HCT116 (cell line): ENCODE results near the gene RALGAPA1.
A peak's percentile ranks its signal among the peaks of the same experiment; 100 is the strongest.

Source experiments
- CBX3 ChIP-seq: IDR thresholded peaks from 2 replicates; pipeline ENCODE4 v1.6.1; 2012; ENCODE audit warnings: low read depth
- CTCF ChIP-seq, 3 experiments: fragments of 200-600 bp in 1 of 3; sonication (generic) in 1 of 3; IDR thresholded peaks in 2 of 3; conservative IDR thresholded peaks in 1 of 3; 2 replicates each; pipeline ENCODE4 v1.5.1; 2012 to 2017; ENCODE audit warnings: low read depth in 2 of 3, low read length in 2 of 3, antibody characterized with exemption in 1 of 3, borderline replicate concordance in 1 of 3, control low read depth in 1 of 3, mild to moderate bottlenecking in 1 of 3, mixed read lengths in 1 of 3, mixed run types in 1 of 3, moderate library complexity in 1 of 3; ENCODE audit not compliant: insufficient read depth in 1 of 3
- EGR1 ChIP-seq: IDR thresholded peaks from 2 replicates; pipeline ENCODE4 v1.6.1; 2012; ENCODE audit warnings: low read depth
- EZH2phosphoT487 ChIP-seq: fragments of 200-600 bp; IDR thresholded peaks from 2 replicates; pipeline ENCODE4 v1.6.1; 2018; ENCODE audit warnings: antibody characterized with exemption, borderline replicate concordance
- FOSL1 ChIP-seq: IDR thresholded peaks from 2 replicates; pipeline ENCODE4 v1.6.1; 2012; ENCODE audit warnings: low read depth
- POLR2A ChIP-seq: IDR thresholded peaks from 2 replicates; pipeline ENCODE4 v1.7.0; 2011; ENCODE audit warnings: borderline replicate concordance; ENCODE audit not compliant: insufficient read depth, insufficient read length; ENCODE audit errors: extremely low read depth
- TCF7L2 ChIP-seq: IDR thresholded peaks from 2 replicates; pipeline ENCODE4 v1.7.0; 2011; ENCODE audit warnings: borderline replicate concordance, inconsistent platforms; ENCODE audit not compliant: insufficient read depth, insufficient read length; ENCODE audit errors: extremely low read depth
- ZNF274 ChIP-seq: fragments of 200-500 bp; sonication (Bioruptor generic); IDR thresholded peaks from 2 replicates; pipeline ENCODE4 v1.6.1; 2014; ENCODE audit warnings: mild to moderate bottlenecking, low read depth, low read length, inconsistent platforms

GRCh38 chr14:35814371-35815005 lies 5.4 kb upstream of the RALGAPA1 start:
- TF ChIP-seq CTCF (IDR thresholded peaks at IDR 0.05 in 2 of 3, conservative IDR thresholded peaks at IDR 0.05 in 1 of 3; ENCODE audit: borderline replicate concordance in 1 of 3, insufficient read depth in 1 of 3, low read depth in 2 of 3, low read length in 2 of 3), result peak; percentile 24 to 86 (median 79); a peak in 5 of 6 replicates
- no peak for TF ChIP-seq FOSL1
- TF ChIP-seq EZH2phosphoT487, result no peak
- no peak for TF ChIP-seq ZNF274
- no peak for TF ChIP-seq CBX3
- TF ChIP-seq TCF7L2, result no peak
- no peak for TF ChIP-seq EGR1
- TF ChIP-seq POLR2A, result no peak
